HG02970 (cell line): ENCODE measurements around the gene BAHCC1.

Source experiments
- ATAC-seq: cut with Tn5 transposase; IDR thresholded peaks from one replicate; pipeline ENCODE4 v1.9.1; 2021; ENCODE audit warnings: mild to moderate bottlenecking, moderate library complexity, moderate number of reproducible peaks; ENCODE audit not compliant: unreplicated experiment, low FRiP score

The BAHCC1 gene

GRCh38 chr17:81456798-81457197, 61.5 kb downstream of the BAHCC1 start:
- ATAC-seq: no peak

GRCh38 chr17:81457401-81457800, 62.1 kb downstream of the BAHCC1 start:
- ATAC-seq: no peak

GRCh38 chr17:81457917-81458555, 62.8 kb downstream of the BAHCC1 start:
- ATAC-seq: no peak

GRCh38 chr17:81458628-81459027, 63.4 kb downstream of the BAHCC1 start:
- ATAC-seq: no peak

GRCh38 chr17:81459224-81459623, 64.0 kb downstream of the BAHCC1 start:
- ATAC-seq: no peak

- no peak for ATAC-seq
These were observed 64.6 kb downstream of the BAHCC1 start for GRCh38 chr17:81459864-81460263.

GRCh38 chr17:81460856-81461460, 65.7 kb downstream of the BAHCC1 start:
- ATAC-seq: no peak

- ATAC-seq: no peak
These were observed 66.6 kb downstream of the BAHCC1 start for GRCh38 chr17:81461607-81462500.

- no peak for ATAC-seq
These were observed 67.4 kb downstream of the BAHCC1 start for GRCh38 chr17:81462506-81463125.

GRCh38 chr17:81463506-81463905, 68.2 kb downstream of the BAHCC1 start:
- no peak for ATAC-seq

- no peak for ATAC-seq
These were observed 69.3 kb downstream of the BAHCC1 start for GRCh38 chr17:81464586-81464985.

GRCh38 chr17:81465910-81466309, 70.7 kb downstream of the BAHCC1 start:
- ATAC-seq: no peak

- ATAC-seq: no peak
These were observed 71.6 kb downstream of the BAHCC1 start for GRCh38 chr17:81466564-81467472.

GRCh38 chr17:81468111-81468769, 73.0 kb downstream of the BAHCC1 start:
- ATAC-seq: no peak

GRCh38 chr17:81468770-81469121, 73.5 kb downstream of the BAHCC1 start:
- ATAC-seq: no peak

GRCh38 chr17:81469266-81469665, 74.0 kb downstream of the BAHCC1 start:
- no peak for ATAC-seq

GRCh38 chr17:81470270-81470943, 75.2 kb downstream of the BAHCC1 start:
- no peak for ATAC-seq

- ATAC-seq: no peak
These were observed 75.9 kb downstream of the BAHCC1 start for GRCh38 chr17:81470944-81471817.
